SKM-1 (cell line): ENCODE results near the gene CTNNA3.

Source experiments
- DNase-seq: peaks from one replicate; lab custom pipeline; 2025; ENCODE audit not compliant: unreplicated experiment; lab: John Stamatoyannopoulos, UW

Gene CTNNA3

DNA sequence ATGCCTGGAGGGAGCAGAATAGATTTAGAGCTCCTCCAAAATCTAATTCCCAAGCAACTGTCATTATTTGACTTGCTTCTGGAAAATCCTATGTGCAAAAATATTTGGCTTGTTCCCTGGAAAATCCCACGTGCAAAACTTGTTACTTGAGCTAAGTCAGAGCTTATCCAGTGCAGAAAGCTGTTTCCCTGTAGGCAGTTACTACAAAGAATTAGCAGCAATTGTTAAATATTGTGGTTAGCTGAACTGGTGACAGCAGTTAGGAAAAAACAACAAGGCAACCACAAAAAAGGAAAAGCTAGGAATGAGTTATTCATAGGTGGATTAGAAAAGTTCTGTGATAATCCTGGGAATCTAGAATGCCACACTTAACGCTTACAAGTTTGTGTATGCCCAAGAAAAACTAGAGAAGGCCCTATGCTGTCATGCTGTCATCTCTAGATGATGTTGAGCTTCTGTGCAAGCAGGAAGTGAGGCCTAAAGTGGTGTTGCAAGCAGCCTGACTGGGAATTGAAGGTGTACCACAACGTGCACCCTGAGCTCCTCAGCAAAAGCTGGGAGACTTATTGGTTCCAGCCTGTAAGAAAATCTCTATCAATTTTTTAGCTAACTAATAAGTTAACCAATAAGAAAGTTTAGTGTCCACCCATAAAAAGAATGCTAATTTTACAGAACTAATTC, 1508.8 kb downstream of the CTNNA3 start:
- DNase-seq, result peak; percentile 8

- no peak for DNase-seq
These were observed 1513.0 kb downstream of the CTNNA3 start for GRCh38 chr10:66183028-66183427.

DNA sequence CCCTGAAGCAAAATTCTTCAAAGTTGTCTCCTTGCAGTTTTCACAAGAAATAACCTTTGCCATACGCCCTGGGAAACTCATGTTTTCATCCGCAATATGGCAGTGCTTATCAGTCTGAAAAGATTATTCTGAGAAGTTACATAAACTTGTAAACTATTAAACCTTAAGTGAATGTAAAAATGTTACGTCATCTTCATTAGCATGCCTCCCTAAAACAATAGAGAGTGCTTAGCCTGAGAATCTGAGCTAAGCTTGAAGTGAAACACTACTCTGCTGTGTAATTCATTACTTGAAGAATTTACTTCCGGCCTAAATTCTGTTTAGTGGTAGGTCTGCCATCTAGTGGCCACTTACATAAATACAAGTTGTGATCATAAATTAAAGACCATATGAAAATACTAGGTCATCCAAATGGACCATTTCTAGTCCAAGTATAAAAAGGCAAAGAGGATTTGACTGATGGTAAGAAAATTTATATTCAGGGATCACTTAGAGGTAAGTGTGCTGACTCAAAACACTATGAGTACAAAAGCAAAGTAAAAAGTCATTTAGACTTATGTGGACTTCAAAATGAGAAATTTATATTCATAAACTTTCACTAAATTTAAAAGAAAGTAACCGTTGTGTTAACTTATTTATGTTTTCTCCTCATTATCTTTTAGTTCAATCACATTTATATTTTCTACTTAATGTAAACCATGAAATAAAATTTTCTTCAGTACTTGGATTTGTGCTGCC, 1515.2 kb downstream of the CTNNA3 start:
- DNase-seq, result peak; percentile 55

DNA sequence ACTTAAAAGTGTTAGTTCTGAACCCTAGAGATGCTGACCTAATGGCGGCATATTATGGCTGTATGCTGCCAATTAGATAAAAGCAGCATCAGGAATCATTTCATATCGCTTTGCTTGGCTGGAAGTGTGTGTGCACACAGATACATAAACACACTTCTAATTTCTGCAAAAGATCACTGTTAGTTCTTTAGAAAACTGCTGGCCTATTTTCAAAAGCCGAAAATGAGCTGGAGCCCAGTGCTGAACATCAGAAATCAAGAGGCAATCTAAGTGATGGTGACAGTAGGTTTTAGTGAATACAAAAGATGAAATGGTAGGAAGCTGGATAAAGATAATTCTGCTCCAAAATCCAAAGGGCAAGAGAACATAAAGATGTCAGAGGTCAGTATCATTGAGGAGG, 1516.0 kb downstream of the CTNNA3 start:
- no peak for DNase-seq

DNA sequence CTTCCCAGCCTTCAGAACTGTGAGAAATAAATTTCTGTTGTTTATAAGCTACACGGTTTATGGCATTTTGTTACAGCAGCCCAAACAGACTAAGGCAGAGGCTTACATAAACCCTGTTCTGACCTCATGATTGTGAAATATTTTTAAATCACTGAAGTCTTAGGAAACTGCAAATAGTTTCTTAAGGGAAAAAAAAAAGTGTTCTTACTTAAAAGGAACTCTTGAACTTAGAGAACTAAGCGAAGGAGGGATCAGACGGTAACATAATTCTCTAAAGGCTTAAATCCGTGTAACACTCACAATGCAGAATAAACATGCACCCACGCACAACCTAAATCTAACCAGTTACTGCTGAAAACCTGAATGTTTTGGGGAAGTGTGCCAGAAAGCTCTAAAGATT, 1519.2 kb downstream of the CTNNA3 start:
- peak; percentile 70 for DNase-seq

DNA sequence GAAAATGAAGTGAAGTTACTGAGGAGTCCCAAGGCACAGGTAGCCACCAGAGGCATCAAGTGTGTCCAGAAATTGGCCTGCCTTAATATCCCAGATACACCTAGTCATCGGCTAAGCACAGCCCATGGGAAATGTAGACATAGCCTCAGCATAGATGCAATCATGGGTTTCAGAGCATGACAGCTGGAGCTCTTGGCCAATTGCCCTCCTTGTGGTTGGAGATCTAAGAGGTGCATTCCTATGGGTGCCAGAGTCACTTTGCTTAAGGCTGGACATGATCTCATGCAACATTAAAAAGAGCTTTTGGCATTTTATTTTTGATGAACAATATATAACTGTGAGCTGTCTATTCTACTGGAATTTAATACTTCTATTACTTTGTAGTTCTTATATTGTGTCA, 1528.2 kb downstream of the CTNNA3 start:
- DNase-seq, result no peak

DNA sequence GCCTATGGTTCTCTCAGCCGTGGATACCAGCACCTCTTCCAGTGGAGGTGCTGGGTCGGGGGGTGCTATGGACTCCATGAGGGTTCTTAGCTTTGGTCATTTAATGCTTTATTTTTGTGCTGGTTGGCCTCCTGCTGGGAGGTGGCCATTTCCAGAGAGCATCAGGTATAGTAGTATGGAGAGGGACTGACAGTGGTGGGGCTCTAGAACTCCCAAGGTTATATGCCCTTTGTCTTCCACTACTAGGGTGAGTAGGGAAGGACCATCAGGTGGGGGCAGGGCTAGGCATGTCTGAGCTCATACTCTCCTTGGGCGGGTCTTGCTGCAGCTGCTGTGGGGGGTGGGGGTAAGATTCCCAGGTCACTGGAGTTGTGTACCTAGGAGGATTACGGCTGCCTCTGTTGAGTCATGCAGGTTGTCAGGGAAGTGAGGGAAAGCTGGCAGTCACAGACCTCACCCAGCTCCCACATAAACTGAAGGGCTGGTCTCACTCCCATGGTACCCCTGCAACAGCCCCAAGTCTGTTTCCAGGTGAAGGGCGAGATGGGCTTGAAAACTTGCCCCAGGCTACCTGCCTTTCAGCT, 1533.3 kb downstream of the CTNNA3 start:
- no peak for DNase-seq

DNA sequence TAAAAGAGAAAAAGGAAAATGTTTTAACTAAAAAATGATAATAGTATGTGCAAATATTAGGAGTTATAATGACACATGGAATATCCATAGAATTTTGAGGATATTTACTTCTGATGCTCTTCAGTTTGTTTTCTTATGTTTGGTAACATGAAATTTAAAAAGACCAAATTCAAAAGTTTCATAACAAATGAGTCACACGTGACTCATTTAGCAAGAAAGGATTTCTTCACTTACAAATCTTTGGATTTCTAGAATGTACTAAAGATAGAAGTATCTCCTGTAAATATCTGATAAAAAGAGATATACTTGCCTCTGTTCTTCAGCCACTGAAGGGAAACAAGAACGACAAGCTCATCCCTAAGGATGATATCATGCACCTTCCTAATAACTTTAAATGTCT, 1544.6 kb downstream of the CTNNA3 start:
- no peak for DNase-seq

- DNase-seq, result no peak
These were observed 1547.7 kb downstream of the CTNNA3 start for GRCh38 chr10:66148312-66148711.

GRCh38 chr10:66144016-66144415, 1552.0 kb downstream of the CTNNA3 start:
- no peak for DNase-seq

DNA sequence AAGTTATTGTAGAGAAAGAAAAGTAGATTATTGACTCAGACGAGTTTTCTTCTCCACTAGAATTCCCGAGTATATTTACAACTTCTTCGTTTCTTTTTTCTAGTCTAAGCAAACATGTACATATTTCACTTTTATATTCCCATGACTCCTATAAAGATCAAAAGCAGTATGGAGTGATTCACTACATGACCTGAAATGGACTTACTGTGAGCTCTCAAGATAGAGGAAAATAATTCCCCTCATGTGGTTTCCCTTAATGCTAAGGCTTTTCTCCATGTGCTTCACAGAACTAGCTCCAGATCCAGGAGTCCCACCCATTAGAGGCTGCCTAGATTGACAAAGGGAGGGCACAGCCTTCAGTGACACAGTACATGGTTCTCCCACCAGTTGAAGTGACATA, 1593.2 kb downstream of the CTNNA3 start:
- DNase-seq, result no peak

GRCh38 chr10:66098595-66099480, 1597.2 kb downstream of the CTNNA3 start:
- no peak for DNase-seq

GRCh38 chr10:66095610-66096009, 1600.4 kb downstream of the CTNNA3 start:
- no peak for DNase-seq

- DNase-seq, result no peak
These were observed 1610.1 kb downstream of the CTNNA3 start for GRCh38 chr10:66085906-66086305.

DNA sequence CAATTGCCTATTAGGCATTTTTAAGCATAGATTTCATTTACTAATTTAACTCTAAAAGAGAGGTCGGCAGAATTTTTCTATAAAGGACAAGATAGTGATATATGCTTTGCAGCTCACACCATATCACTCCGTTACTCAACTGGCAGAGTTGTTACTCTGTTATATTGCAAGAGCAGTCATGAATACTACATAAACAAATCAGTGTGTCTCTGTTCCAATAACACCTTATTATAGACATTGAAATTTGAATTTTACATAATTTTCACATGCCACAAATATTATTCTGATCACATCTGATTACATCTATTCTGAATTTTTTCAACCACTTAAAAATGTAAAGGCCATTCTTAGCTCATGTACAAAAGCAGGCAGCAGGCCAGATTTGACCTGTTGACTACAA, 1624.1 kb downstream of the CTNNA3 start:
- no peak for DNase-seq

- no peak for DNase-seq
These were observed 1637.4 kb downstream of the CTNNA3 start for GRCh38 chr10:66058594-66058993.

- DNase-seq, result no peak
These were observed 1646.7 kb downstream of the CTNNA3 start for GRCh38 chr10:66049335-66049734.

DNA sequence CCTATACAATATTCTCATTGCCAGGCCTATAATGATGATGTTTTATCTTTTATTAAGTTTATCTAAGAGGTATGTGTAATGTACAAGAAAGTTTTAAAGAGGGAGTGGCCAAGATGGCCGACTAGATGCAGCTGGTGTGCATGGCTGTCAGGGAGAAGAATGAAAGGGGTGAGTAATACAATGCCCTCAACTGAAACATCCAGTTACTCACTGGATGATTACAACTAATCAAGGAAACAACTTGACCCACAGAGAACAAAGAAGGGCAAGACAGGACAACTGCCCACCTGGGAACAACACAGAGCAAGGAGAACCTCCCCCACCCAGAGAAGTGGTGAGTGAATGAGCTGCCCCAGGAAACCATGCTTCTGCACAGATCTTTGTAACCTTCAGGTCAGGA, 1650.1 kb downstream of the CTNNA3 start:
- DNase-seq, result no peak

DNA sequence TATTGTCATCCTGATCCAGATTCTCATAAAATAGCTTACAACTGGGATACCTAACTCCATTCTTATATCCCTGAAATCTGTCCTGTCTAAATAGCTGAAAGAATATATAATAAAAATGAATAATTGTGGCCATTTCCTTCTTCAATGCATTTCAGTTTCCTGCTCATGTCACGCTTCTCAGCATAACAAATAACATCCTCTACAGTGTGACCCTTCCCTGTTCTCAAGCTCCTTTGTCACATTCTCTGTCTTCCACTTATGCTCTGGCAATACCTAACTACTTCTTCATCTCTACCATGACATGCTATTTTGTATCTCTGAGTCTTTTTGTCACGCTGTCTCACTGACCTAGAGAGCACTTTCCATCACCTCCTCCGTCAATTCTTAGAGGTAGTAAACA, 1654.2 kb downstream of the CTNNA3 start:
- no peak for DNase-seq

- no peak for DNase-seq
These were observed 1657.4 kb downstream of the CTNNA3 start for GRCh38 chr10:66038623-66039022.

- no peak for DNase-seq
These were observed 1669.7 kb downstream of the CTNNA3 start for GRCh38 chr10:66026321-66026720.
